Cerebellar cortex (tissue), 1 donor: ENCODE measurements around the gene ABCB9.
A peak's percentile ranks its signal among the peaks of the same experiment; 100 is the strongest.
"Not testable (repeated sequence)": the region's sequence is repeated elsewhere in the genome, so short reads cannot be mapped to it uniquely, and the experiment has no call there.

Source experiments
- DNase-seq: peaks from one replicate; pipeline ENCODE4 v3.0.0-alpha.2; 2015; ENCODE audit warnings: low spot score

The ABCB9 gene

DNA sequence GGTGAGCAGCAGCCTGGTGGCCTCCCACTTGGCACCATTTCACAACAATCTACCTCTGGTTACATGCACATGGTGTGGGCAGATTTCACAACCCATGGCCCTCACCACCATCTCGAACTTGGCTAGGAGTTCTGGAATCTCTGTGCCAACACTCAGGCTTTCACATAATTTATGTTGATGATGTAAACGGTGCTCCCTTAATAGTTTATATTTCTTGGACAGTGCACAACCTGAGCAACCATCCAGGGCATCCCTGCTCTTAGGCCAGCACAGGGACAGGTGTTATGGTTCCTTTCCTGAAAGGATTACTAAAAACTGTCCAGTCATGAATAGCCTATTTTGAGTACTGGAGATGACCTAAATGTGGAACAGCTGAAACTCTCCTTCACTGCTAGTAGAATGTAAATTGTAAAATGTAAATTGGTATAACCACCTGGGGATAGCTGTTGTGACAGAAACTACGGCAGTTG is 28.6 kb downstream of the ABCB9 start:
- no peak for DNase-seq

DNA sequence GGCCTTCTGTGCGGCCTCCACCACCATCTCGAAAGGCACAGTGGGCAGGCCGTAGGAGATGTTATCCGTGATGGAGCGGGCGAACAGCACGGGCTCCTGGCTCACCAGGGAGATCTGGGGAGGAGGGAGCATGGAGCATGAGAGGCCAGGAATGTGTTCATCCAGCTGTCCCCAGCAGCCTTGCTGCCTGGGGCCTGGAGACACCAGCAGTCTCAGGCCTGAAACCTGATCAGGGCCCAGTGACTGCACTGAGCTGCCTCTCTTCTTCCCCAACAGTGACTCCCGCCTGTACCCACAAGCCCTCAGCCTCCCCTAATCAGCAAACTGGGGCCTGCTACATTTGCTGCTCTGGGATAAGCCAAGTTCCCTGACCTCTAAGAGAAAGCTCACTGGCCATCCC is 30.9 kb downstream of the ABCB9 start:
- DNase-seq, result no peak

DNA sequence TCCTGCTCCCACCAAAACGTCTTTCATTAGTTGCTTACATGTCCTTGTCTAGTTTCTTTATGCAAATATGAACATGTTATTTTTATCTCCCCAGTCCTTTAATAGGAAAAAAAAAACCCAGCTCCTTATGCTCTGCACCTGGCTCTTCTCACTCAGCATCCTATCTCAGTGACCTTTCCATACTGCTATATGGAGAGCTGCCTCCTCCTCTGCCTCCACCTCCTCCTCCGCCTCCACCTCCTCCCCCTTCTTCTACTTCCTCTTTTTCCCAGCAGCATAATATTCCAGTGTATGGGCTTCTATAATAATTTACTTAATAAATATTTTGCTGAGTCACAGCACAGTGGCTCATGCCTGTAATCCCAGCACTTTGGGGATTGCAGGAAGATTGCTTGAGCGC is 31.5 kb downstream of the ABCB9 start:
- no peak for DNase-seq

DNA sequence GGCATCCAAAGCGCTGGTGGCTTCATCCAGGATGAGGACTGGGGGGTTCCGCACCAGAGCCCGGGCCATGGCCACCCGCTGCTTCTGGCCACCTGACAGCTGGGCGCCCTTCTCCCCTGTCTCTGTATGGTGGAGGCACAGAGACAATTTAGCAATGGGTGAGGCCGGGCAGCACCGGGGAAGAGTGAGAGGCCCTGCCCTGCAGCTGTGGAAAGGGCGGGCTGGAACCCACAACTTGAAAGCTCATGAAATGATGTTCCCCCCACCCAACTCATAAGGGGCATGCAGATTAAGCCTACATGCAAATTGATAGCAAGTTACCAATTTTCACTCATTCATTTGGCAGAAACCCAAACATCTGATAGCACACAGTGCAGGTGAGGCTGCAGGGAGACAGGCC is 34.1 kb downstream of the ABCB9 start:
- no peak for DNase-seq

DNA sequence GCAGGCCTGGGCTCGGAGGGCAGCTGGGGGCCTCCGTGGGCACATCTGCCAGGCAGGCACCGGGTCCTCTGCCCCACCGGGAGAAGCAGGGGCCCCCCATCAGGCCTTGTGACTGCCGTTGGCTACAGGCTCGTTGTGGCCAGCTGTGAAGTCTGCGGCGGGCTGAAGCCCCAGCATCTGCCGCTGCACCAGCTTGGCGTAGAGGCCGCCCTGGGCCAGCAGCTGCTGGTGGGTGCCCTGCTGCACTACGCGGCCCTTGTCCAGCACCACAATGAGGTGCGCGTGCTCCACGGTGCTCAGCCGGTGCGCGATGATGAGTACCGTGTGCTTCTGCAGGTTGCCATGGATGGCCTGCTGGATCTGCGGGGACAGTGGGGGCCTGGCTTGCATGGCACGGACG is 36.5 kb downstream of the ABCB9 start:
- no peak for DNase-seq

DNA sequence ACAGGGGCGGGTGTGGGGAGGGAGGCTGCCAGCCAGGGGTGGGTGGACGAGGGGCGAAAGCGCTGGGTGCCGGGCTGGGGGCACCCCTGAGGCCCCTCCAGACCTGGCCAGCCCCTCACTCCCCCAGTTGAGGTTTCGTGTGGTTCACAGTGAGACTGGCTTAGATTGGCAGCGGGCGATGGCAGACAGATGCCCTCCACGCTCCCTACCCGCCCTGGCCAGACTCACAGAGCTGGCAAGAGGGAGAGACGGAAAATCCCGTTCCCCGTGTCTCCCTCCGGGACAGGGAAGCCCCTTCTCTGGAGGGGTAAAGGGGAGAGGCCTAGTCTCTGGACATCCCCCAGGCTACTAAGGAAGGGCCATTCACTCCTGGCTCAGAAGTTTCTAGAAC is 37.1 kb downstream of the ABCB9 start:
- DNase-seq, result no peak

DNA sequence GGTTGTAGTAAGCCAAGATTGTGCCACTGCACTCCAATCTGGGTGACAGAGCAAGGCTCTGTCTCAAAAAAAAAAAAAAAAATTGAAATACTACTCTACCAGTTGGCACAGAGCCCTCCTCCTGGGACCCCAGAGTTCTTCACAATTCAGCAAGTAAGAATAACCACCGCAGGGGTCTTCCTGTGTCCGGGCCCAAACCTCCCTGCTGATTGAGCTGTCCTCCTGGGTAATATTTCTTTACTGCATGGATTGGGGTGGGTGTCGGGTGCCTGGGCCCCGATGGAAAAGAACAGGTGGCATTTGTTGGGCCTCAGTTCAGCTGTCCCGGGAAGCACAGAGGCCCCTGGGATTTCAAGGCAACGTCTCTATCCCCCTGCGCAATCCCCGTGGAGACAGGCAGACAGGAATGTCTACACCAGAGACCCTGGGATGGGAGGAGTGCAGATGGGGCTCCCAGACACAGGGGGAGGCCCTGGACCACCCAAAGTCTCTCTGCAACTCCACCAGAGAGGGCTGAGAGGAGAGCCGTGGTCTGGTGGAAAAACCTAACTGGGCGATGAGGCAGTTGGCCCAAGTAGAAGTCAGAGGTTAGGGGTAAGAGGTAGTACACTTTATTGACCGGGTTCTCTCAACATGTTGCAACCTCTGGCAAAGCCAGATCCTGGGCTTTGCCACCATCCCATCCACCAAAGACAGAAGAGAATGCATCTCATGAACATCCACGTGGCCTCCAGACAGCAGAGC is 37.7 kb downstream of the ABCB9 start:
- DNase-seq, result no peak

DNA sequence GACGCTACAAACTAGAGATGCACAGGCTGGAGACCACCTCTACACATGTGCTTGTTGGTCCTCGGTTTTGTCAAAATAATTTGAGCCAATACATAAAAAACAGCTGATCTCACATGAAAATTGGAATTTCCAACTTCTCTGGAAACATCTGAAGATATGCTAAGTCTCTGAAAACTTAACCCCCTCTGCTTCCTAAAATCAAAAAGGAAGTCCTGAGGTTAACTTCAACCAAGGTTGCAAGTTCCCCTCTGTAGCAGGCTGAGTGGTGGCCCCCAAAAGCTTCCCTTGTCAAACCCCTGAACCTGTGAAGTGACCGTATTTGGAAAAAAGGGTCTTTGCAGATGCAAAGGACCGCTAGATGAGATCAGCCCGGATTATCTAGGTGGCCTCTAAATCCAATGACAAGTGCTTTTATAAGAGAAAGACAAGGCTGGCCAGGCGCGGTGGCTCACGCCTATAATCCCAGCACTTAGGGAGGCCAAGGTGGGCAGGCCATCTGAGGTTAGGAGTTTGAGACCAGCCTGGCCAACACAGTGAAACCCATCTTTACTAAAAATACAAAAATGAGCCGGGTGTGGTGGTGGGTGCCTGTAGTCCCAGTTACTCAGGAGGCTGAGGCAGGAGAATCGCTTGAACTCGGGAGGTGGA is 38.4 kb downstream of the ABCB9 start:
- no peak for DNase-seq

DNA sequence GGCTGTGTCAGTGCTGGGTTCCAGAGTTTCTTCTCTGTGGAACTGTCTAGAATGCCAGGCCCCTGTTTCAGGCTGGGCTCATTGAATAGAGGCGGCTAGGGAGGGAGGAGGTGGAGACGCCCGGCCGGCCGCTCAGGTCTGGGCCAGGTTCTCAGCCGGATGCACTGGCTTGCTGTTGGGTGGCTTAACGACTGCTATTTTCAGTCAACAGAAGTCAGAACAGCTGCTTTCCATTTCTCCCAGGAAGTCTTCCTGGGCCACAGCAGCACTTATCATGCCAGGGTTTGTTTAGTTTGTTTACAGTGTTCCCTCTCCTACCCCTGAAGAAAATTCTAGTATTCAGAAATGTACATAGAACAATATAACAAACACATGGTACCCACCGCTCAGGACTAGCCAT is 44.3 kb downstream of the ABCB9 start:
- DNase-seq, result no peak

DNA sequence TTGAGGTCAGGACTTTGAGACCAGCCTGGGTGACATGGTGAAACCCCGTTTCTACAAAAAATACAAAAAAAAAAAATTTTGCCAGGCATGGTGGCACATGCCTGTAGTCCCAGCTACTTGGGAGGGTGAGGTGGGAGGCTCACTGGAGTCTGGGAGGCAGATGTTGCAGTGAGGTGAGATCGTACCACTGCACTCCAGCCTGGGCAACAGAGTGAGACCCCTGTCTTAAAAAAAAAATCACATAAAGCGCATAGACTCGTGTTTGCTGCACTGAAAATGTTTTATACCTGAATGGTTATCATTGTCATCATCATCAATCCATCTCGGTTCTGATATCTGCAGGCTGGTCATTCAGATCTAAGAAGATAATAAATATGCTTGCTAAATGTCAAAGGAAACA is 45.6 kb downstream of the ABCB9 start:
- DNase-seq, result no peak

DNA sequence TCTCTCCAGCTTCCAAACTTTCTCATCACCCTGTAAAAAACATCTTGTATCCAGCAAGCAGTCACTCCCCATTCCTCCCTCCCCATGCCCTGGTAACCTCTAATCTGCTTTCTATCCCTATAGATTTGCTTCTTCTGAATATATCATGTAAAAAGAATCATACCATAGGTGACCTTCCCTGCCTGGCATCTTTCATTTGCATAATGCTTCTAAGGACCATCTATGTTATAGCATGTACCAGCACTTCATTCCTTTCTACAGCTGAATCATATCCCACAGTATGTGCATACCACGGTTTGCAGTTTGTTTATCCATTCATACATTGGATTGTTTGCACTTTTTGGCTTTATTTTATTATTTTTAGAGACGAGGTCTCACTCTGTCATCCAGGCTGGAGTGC is 47.4 kb downstream of the ABCB9 start:
- no peak for DNase-seq

DNA sequence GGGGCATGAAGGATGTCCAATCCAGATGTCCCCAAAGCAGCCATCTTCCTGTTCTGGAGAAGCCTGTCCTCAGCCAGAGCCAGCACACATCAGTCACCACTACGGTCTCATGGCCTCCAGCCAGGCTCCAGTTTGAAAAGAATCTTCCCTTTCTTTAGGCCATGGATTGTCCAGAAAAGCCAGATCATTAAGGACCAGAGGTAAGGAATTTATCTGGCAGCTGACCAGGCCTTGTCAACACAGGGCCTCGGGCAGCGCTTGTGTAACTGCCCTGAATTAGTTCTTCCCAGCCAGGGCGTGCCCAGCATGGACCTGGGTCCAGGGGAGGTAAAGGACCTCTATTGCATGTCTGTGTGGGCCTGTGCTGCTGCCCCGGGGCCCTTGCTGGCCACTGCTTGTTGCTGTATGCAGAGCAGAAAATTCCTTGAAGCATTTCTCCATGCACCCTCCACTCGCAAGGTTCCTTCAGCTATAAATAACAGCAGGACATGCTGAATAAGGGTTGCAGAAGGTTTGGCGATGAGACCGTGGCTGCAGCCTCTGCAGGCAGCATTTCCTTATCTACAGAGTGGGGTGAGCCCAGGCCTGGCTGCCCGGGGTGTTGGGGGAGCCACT is 48.6 kb downstream of the ABCB9 start:
- no peak for DNase-seq

DNA sequence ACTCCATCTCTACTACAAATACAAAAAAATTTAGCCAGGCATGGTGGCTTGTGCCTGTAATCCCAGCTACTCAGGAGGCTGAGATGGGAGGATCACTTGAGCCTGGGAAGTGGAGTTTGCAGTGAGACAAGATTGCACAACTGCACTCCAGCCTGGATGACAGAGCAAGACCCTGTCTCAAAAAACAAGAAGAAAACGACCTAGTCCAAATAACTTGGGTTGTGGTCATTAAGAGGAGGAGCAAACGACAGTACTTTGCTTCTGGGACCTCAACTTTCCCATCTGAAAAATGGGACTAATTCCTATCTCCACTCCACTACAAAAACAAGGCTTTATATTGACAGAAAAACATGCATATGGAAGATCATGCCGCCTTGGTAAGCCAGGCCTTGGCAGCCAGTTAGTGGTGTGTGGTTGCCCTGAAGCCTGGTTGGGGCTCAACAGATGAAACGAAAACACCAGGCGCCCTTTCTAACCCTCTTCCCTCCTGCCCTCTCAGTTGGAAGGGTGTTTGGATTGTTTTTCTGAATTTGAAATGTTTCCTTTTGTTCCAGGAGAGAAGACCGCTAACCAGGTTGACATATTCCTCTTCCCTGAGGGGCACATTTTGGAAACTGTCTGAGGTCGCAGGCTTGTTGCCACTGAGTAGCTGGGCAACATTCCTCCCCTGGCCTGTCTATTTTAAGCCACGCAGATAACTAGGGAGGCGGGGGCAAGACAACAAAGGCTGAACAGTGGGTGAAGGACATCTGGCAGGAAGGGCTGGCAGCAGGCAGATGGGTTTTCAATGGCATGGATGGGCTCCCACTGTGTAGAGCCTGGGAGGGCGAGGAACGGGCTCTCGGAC is 56.6 kb downstream of the ABCB9 start:
- DNase-seq, result no peak

DNA sequence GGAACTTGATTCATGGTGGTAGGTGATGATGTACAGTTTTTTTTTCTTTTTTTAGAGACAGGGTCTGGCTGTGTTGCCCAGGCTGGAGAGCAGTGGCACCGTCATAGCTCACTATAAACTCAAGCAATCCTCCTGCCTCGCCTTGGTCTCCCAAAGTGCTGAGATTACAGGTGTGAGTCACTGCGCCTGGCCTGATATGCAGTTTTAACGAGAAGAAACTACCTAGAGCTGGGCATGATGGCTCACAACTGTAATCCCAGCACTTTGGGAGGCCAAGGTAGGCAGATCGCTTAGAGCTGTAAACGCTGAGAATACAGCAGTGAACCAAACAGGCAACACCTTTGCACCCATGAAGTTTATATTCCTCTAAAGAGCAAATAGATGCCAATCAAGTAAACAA is 57.3 kb downstream of the ABCB9 start:
- no peak for DNase-seq

DNA sequence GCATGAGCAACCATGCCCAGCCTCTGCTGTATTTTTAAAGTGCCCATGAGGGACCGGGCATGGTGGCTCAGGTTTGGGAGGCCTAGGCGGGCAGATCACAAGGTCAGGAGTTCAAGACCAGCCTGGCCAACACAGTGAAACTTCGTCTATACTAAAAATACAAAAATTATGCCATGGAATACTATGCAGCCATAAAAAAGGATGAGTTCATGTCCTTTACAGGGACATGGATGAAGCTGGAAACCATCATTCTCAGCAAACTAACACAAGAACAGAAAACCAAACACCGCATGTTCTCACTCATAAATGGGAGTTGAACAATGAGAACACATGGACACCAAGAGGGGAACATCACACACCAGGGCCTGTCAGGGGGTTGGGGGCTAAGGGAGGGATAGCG is 61.0 kb downstream of the ABCB9 start:
- DNase-seq, result not testable (repeated sequence)

DNA sequence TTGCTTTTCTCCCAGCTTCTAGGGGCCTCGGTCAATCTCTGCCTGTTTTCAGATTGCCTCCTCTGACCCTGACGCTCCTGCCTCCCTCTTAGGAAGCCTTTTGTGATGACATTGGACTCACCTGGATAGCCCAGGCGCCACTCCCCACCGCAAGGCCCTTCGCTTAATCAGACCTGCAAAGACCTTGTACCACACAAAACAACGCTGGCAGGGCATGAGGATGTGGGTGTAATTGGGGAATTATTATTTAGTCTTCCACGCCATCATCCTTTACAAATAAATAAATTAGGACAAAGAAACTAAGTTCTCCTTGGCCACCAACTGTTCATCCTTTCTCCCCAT is 62.6 kb downstream of the ABCB9 start:
- DNase-seq, result no peak

DNA sequence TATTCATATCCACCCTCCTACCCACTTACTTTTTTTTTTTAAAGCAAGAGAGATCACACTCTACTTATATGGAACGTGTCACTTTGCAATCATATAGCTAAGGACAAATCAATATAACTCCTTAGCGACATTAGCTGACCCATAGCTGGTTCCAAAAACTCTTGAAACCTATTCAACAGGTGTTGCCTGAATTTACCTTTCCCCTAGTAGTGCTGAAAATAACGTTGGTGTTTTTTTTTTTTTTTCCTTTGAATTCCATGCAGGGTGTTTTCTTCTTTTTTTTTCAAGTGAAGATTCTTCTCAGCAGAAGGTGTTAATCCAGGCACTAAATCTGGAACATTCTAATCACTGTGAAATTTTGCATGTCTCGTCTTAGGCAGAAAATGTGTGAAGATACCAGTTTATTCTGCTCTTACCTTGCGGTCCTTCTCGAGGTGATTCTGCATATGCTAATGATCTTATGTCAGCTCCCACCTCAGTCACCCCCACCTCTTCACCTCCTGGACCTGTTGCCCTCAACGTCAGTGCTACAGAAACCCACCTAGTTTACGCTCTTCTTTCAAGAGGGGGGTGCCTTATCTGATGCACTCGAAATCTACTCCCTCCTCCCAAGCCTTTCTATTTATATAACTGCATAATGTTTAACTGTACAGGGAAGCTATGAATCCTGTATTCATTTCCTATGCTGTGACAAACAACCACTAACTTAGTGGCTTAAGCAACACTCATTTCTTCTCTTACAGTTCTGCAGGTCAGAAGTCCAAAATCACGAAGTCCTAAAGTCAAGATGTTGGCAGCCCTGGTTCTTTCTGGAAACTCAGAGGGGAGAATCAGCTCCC is 63.2 kb downstream of the ABCB9 start:
- no peak for DNase-seq

DNA sequence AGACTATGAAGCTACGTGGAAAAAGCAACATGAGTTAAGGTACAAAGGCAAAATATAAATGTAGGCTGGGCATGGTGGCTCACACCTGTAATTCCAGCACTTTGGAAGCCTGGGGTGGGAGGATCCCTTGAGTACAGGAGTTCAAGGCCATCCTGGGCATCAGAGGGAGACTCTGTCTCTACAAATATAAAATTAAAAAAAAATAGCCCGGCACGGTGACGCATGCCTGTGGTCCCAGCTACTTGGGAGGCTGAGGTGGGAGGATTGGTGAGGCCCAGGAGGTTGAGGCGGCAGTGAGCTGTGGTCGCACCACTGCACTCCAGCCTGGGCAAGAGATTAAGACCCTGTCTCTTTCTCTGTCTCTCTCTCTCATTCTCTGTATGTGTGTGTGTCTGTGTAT is 66.4 kb downstream of the ABCB9 start:
- no peak for DNase-seq

DNA sequence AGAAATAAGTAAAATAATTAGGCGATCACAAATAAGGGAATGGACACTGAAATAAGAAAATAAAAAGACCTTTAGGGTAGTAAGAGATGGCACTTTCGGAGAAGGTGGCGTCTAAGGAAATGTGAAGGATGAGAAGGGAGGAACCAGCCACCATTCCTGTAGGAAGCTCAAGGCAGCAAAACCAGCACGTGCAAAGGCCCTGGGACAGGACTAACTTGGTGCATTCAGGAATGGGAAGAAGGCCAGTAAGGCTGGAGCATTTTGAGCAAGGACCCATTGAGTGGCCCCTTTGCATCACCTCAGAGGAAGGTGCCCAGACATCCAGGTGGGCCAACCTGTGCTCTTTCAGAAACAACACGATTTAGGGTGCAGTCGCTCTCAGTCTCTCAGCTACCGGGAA is 69.6 kb downstream of the ABCB9 start:
- DNase-seq, result no peak

DNA sequence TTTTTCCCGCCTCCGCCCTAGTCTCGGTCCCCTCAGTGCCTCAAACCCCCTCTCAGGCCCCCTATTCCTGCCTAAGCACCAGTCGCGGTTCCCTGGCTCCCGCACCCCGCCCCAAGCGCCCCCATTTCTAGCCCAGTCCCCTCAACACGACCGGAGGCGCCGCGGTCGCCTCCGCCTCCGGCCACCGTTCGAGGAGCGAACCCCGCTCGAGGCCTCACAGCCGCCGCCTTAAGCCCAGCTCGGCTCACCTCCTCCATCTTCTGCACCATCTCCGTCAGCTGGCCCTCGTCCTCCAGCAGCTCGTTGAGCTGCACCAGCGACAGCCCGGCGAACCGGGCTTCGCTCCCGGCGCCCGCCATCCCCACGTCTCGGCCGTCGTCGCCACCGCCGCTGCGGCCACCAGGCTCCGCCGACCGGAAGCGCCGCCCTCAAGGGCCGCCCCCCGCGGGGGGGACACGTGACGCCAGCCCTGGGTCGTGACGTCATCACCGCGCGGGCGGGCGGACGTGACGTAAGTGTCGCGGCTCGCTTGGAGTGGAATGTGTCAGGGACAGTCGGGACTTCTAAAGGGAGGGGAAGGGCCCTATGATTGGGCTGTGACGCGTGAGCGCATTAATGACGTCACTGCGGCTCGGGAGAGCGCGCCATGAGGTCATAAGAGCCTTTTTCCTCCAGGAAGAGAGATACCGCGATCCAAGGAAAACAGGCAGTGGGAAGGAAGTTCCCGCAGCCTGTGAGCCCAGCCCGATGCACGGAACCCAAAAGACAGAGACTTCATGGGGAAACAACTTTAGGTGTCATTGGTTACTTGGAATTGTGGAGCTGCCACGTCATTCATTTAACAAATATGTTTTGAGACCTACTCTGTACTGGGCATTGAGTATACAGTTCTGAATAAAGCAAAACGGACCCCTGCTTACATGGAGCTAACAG is 70.3 kb downstream of the ABCB9 start, which contains the start of gene VPS37B:
Gene VPS37B, minus strand, starts transcription at position 421 of the 933 bp plus-strand sequence. Its CDS starts 62 bp downstream, at position 359.
- DNase-seq, result peak; percentile 72
